Medulla oblongata (tissue), 1 donor: ENCODE data around the gene ST3GAL5.
"Not testable (repeated sequence)": the region's sequence is repeated elsewhere in the genome, so short reads cannot be mapped to it uniquely, and the experiment has no call there.

Experiments
- DNase-seq: peaks from one replicate; pipeline ENCODE4 v3.0.0-alpha.2; 2015; ENCODE audit errors: extremely low spot score

ST3GAL5 gene

DNA sequence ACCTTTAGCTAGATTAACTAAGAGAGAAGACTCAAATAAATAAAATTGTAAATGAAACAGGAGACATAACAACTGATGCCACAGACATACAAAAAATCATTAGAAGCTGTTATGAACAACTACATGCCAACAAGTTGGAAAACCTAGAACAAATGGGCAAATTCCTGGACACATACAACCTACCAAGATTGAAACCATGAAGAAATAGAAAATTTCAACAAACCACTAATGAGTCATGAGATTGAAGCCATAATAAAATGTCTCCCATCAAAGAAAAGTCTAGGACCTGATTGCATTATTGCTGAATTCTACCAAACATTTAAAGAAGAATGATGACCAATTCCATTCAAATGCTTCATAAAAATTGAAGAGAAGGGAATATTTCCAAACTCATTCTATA is 54.3 kb downstream of the ST3GAL5 start:
- DNase-seq = no peak

DNA sequence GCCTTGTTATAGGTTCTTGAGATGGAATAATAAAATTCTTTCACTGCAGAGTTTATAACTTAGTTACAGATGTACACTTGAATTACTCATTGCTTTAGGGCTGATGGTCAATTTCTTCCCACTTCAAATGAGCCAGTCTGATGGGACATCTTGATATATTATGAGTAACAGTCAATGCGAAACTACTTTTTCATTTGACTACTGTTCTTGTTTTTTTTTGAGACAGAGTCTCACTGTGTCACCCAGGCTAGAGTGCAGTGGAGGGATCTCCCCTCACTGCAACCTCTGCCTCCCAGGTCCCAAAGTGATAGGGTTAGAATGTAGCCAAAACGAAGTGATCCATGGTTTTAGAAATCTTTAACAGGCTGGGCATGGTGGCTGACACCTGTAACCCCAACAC is 57.1 kb downstream of the ST3GAL5 start:
- no peak for DNase-seq

GRCh38 chr2:85830645-85831044 is 58.1 kb downstream of the ST3GAL5 start:
- no peak for DNase-seq

GRCh38 chr2:85829394-85829793 is 59.4 kb downstream of the ST3GAL5 start:
- not testable (repeated sequence) for DNase-seq

- DNase-seq = no peak
Measured at GRCh38 chr2:85828725-85829124, 60.1 kb downstream of the ST3GAL5 start.

GRCh38 chr2:85827879-85828569 is 60.8 kb downstream of the ST3GAL5 start:
- DNase-seq = no peak

DNA sequence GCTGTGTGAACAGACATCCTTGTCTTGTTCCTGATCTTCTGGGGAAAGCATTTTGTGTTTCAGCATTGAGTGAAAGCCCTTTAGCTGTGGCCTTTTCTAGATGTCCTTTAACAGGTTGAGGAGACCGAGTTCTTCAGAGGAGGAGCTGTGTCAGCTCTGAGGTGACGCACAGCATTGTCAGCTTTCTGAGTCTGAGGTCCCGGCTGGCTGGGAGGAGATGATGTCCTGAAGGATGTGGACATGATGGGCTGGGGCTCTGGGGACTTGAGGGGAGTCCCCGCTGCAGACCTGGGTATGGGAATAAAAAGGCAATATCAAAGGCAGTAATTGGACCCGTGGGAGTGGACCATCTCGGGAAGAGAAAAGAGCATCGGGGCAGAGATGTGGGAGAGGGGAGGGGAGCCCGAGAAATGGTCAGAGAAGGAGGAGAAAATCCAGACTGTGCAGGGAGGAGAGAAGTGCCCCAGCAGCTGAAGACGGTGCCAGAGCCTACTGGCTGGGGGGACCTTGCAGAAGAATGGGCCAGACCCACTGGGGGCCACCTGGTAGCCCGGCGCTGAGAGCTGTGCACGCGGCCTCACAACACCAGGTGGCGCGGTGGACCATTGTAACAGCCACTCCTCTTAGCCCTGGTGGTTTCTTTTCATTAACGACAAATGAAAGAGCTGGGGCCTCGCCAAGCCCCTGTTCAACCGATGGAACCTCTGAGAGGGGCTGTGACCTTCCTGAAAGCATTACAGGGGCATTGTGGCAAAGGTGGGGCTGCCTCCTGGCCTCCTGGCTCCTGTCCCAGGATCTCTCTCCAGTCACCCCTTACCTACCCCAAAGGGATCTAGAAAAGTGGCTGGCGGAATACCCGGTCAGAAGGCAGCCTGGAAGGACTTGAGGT is 61.6 kb downstream of the ST3GAL5 start:
- peak; percentile 80 for DNase-seq

DNA sequence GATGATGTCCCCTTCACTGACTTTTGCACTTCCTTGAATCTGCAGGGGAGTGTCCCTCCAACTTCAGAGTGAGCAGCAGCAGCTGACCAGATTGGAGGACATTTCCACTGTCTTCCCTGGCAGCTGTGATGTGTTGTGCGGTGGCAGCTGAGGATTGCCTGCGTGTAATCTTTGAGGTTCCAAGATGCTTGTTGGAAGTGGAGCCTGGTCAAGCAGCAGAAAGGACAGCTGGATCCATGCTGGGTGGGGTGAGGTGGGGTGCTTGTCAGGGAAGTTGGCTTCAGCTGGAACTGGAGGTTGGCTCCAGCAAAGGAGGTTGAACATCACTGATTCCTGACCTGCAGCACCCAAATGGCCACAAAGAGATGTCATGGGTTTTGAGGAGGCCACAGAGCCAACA is 64.8 kb downstream of the ST3GAL5 start:
- no peak for DNase-seq

GRCh38 chr2:85822766-85823165 is 66.0 kb downstream of the ST3GAL5 start:
- no peak for DNase-seq

GRCh38 chr2:85819811-85820510 is 68.8 kb downstream of the ST3GAL5 start:
- no peak for DNase-seq

- peak; percentile 39 for DNase-seq
Measured at GRCh38 chr2:85814802-85815550, 73.8 kb downstream of the ST3GAL5 start.

- DNase-seq = peak; percentile 94
Measured at GRCh38 chr2:85813982-85814801, 74.6 kb downstream of the ST3GAL5 start.

GRCh38 chr2:85813211-85813981 is 75.4 kb downstream of the ST3GAL5 start:
- DNase-seq = no peak

DNA sequence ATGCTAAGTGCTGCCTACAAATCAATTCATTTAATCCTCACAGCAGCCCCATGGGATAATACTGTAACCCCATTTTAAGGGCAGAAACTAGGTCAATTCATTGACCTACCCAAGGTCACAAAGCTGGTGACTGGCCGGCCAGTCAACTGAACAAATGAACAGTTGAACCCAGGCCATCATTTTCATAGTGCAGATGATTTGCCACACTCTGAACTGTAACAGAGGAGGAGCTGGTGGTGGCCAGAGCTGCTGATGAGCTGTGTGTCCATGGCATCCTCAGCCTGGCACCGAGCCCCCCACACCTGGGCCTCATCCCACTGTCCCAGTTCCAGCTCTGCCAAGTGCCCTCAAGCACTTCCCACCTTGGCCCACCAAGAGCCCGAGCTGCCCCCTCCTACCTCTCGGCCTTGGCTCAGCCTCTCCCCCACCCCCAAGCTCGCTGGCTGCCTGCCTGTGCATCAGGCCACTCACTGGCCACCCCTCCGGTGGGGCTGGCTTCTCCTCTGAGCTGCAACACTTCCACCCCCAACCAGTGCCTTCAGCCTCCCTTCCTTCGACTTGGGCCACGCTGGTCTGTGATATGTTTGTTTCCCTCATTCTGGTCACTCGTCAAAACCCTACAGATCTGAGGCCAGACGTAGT is 76.6 kb downstream of the ST3GAL5 start:
- DNase-seq = no peak

DNA sequence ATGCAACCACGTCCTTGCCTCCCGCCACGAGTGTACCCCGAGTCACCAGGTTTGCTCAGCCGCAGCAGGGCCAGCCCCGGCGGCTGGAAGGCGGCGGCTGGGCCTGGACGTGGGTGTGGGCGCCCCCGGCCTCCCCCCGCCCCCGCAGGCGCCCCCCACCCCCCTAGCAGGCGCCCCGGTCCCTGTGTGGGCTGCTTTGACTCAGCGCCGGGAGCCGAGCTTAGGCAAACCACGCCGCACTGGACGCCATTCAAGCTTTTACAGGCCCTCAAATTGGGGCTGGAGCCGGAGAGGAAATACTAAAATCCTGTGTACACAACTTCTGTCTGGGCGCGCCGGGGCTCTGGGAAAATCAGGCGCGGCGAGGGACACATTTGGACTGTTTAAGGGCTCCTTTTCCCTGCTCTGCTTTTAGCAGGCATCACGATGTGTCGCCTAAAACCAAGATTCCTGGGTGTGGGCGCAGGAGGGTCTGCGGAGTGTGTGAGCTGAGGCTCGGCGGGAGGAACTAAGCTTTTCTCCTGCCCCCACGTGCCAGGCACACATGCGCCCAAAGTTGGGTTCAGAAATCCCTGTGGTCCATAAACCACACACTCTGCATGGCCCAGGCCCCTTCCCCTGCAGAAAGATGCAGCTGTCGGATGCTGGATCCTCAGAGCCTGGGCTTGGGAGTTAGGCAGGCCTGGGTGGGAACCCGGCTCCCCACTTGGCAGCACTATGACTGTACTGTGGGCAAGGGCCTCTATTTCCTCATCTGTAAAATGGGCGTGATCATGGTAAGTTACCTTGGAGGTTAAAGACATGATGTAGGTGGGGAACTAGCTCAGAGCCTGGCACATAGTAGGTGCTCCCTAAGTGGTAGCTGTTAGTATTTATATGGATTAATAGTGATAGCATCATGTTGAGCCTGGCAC is 77.4 kb downstream of the ST3GAL5 start:
- DNase-seq = no peak

DNA sequence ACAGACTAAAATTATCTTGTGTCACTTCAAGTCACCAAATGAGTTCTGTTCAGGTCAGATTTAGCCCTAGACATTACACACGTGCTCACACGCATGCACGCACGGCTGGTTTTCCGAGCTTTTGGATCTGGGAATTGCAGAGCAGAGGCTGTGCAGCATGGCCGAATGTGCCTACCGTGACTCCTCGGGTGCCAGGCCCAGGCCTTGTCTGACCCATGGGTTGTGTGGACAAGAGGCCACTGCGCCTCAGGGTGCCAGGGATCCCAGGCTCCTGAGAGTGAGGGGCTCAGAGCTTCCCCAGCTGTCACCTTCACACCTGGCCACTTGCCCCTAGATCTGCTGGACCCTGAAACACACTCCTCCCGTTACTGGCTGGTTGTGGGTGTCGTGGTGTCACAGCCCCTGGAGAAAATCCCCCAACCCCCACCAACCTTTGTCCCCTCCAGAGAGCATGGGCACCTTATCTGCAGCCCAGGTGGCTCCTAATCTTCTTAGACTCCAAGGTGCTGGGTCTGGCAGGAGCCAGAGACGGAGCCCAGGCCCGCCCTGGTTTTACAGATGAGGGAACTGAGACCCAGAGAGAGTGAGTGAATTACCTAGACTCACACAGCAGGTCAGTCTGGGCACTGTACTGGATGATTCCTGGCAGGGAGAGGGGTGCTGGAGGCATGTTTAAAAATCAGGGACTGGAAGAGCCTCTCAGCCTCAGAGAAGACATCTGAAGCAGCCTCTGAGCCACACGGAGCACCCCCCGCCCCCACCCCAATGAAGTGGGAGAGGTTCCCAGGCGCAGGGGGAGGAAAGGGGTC is 78.2 kb downstream of the ST3GAL5 start:
- DNase-seq = no peak

DNA sequence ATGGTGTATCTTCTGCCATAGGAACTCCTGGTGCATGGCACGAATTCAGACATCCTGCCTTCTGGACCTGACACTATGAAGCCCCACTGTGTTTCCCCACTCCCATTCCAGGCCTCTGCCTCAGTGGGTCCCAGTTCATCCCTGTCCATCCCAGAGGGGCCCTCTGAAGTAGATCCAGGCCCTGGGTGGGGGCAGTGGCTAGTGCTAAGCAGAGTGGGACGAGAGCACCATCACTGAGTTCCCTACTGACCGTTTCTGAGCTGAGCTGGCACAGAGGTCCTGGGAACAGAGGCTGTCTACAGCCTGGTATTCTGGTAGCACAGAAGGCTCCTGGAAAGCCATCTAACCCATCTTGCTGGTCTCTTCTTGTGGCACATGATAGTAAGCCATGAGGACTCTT is 81.0 kb downstream of the ST3GAL5 start:
- no peak for DNase-seq
